Measurements from ENCODE around the gene PHF2. TPM values are rescaled to one million over a fixed set of nuclear protein-coding genes. Genes with fewer than 3 reads are reported as not detected.

Gene PHF2
- total and polyA plus RNA-seq, 2 donors (not counting 1 experiment from before 2014, with no cell fraction given) = 11.0 to 28.8 TPM

- Histone ChIP-seq H3K9me3 (ENCODE audit: control extremely low read depth in 1 of 3, control insufficient read depth in 2 of 3, insufficient read depth in 1 of 3, low read length in 2 of 3) (peaks cover 0 to 17% (median 0%) of the 10 kb centered on the region in 3 donors), H3K4me3 (ENCODE audit: control extremely low read depth in 1 of 5, extremely low read depth in 1 of 5, insufficient read depth in 1 of 5, low read depth in 2 of 5, low read length in 4 of 5) (no peak overlapping the region), H3K27ac (ENCODE audit: low read length in 2 of 2) (no peak overlapping the region), H3K36me3 (replicated peaks in 1 of 2; ENCODE audit: control extremely low read depth in 1 of 2, control insufficient read depth in 1 of 2, extremely low read depth in 1 of 2, insufficient read depth in 2 of 2, low read length in 1 of 2) (no peaks in the 10 kb centered on the region), H3K9ac (ENCODE audit: low read length) (no peak overlapping the region), H4K20me1 (ENCODE audit: control insufficient read depth, insufficient read depth, low read length, poor library complexity, severe bottlenecking) (peaks cover 38% of the 10 kb centered on the region), H3K27me3 (replicated peaks in 1 of 4; ENCODE audit: control extremely low read depth in 1 of 4, control insufficient read depth in 3 of 4, insufficient read depth in 4 of 4, low read length in 3 of 4) (no peaks in the 10 kb centered on the region), H3K79me2 (ENCODE audit: control insufficient read depth, insufficient read depth, low read length) (peaks cover 80% of the 10 kb centered on the region), H3K4me2 (replicated peaks; ENCODE audit: low read depth, low read length, poor library complexity, severe bottlenecking) (no peak overlapping the region), H2AFZ (ENCODE audit: insufficient read depth, low read depth, low read length, poor library complexity, severe bottlenecking) (no peak overlapping the region), H3K4me1 (ENCODE audit: control insufficient read depth in 2 of 2, insufficient read depth in 2 of 2, low read length in 2 of 2) (peaks cover 34 to 46% of the 10 kb centered on the region in 2 donors)
- H3K27ac Mint-ChIP-seq = no peak overlapping the region
- intact Hi-C loops (cut with micrococcal nuclease) = no loop called here
- H3K4me3 Mint-ChIP-seq = no peak overlapping the region
- ATAC-seq (ENCODE audit: low read depth) (no peak), DNase-seq (no peak)
- H3K27me3 Mint-ChIP-seq = no peaks in the 10 kb centered on the region
- H3K4me1 Mint-ChIP-seq = peaks cover 47% of the 10 kb centered on the region
- ChIA-PET CTCF (no interaction called here), POLR2A (no interaction called here)
- peaks cover 2% of the 10 kb centered on the region for H3K9me3 Mint-ChIP-seq (ENCODE audit: insufficient read depth)
- 99% methylated on average over 15 of the region's 15 CpGs for WGBS (ENCODE audit: insufficient coverage)
- TF ChIP-seq EZH2 (IDR thresholded peaks at IDR 0.05; ENCODE audit: borderline replicate concordance, insufficient read depth, low read depth, low read length, poor library complexity, severe bottlenecking) (no peak), CTCF (IDR thresholded peaks at IDR 0.05) (no peak)
Measured at GRCh38 chr9:93603011-93603410, 26.6 kb downstream of the PHF2 start.

GRCh38 chr9:93603906-93604326 lies 27.5 kb downstream of the PHF2 start:
- intact Hi-C loops (cut with micrococcal nuclease) = no loop called here
- POLR2A ChIA-PET = no interaction called here
- WGBS (ENCODE audit: insufficient coverage) = 100% methylated on average over 1 of the region's 4 CpGs
- H4K20me1 ChIP-seq (ENCODE audit: control insufficient read depth, insufficient read depth, low read length, poor library complexity, severe bottlenecking) = peaks cover 36% of the 10 kb centered on the region
- peaks cover 2% of the 10 kb centered on the region for H3K9me3 Mint-ChIP-seq (ENCODE audit: insufficient read depth)
- no peak overlapping the region for H3K4me3 Mint-ChIP-seq
- H3K4me1 ChIP-seq (ENCODE audit: control insufficient read depth in 2 of 2, insufficient read depth in 2 of 2, low read length in 2 of 2) = peaks cover 25 to 37% of the 10 kb centered on the region in 2 donors
- no peaks in the 10 kb centered on the region for H3K27me3 Mint-ChIP-seq
- no peak overlapping the region for H3K27ac ChIP-seq (ENCODE audit: low read length in 2 of 2)
- TF ChIP-seq EZH2 (IDR thresholded peaks at IDR 0.05; ENCODE audit: borderline replicate concordance, insufficient read depth, low read depth, low read length, poor library complexity, severe bottlenecking) (no peak), CTCF (IDR thresholded peaks at IDR 0.05) (no peak)
- no peak overlapping the region for H3K4me2 ChIP-seq (replicated peaks; ENCODE audit: low read depth, low read length, poor library complexity, severe bottlenecking)
- peaks cover 0 to 17% (median 0%) of the 10 kb centered on the region in 3 donors for H3K9me3 ChIP-seq (ENCODE audit: control extremely low read depth in 1 of 3, control insufficient read depth in 2 of 3, insufficient read depth in 1 of 3, low read length in 2 of 3)
- ATAC-seq (ENCODE audit: low read depth) (no peak), DNase-seq (no peak)
- no peak overlapping the region for H3K27ac Mint-ChIP-seq
- CTCF ChIA-PET = no interaction called here
- no peak overlapping the region for H3K9ac ChIP-seq (ENCODE audit: low read length)
- no peak overlapping the region for H2AFZ ChIP-seq (ENCODE audit: insufficient read depth, low read depth, low read length, poor library complexity, severe bottlenecking)
- H3K4me1 Mint-ChIP-seq = peaks cover 38% of the 10 kb centered on the region
- H3K27me3 ChIP-seq (replicated peaks in 1 of 4; ENCODE audit: control extremely low read depth in 1 of 4, control insufficient read depth in 3 of 4, insufficient read depth in 4 of 4, low read length in 3 of 4) = no peaks in the 10 kb centered on the region
- peaks cover 77% of the 10 kb centered on the region for H3K79me2 ChIP-seq (ENCODE audit: control insufficient read depth, insufficient read depth, low read length)
- no peaks in the 10 kb centered on the region for H3K36me3 ChIP-seq (replicated peaks in 1 of 2; ENCODE audit: control extremely low read depth in 1 of 2, control insufficient read depth in 1 of 2, extremely low read depth in 1 of 2, insufficient read depth in 2 of 2, low read length in 1 of 2)
- H3K4me3 ChIP-seq (ENCODE audit: control extremely low read depth in 1 of 5, extremely low read depth in 1 of 5, insufficient read depth in 1 of 5, low read depth in 2 of 5, low read length in 4 of 5) = no peak overlapping the region
